GM10248 (cell line): Measurements from ENCODE around the gene STIP1.

Source experiments
- CTCF ChIA-PET: fragments of 300-600 bp; sonication (Branson Sonifier 250); formaldehyde crosslinking; extraction: SDS; loops from one replicate; lab custom pipeline; 2021; ENCODE audit warnings: antibody characterized with exemption; lab: Yijun Ruan, JAX
- POLR2A ChIA-PET: fragments of 350-650 bp; sonication (Branson Sonifier 250); formaldehyde crosslinking; extraction: SDS; loops from one replicate; lab custom pipeline; 2020; ENCODE audit warnings: antibody characterized with exemption; lab: Yijun Ruan, JAX
- DNase-seq: peaks from one replicate; pipeline ENCODE4 v3.0.0; 2012; ENCODE audit errors: extremely low spot score
- TF ChIP-seq, protein P1 (sequence below): IDR thresholded peaks from 2 replicates; pipeline ENCODE4 v1.5.1; 2012; ENCODE audit warnings: mild to moderate bottlenecking, low read depth; ENCODE audit errors: extremely low read depth, missing control alignments, control extremely low read depth

The STIP1 gene

DNA sequence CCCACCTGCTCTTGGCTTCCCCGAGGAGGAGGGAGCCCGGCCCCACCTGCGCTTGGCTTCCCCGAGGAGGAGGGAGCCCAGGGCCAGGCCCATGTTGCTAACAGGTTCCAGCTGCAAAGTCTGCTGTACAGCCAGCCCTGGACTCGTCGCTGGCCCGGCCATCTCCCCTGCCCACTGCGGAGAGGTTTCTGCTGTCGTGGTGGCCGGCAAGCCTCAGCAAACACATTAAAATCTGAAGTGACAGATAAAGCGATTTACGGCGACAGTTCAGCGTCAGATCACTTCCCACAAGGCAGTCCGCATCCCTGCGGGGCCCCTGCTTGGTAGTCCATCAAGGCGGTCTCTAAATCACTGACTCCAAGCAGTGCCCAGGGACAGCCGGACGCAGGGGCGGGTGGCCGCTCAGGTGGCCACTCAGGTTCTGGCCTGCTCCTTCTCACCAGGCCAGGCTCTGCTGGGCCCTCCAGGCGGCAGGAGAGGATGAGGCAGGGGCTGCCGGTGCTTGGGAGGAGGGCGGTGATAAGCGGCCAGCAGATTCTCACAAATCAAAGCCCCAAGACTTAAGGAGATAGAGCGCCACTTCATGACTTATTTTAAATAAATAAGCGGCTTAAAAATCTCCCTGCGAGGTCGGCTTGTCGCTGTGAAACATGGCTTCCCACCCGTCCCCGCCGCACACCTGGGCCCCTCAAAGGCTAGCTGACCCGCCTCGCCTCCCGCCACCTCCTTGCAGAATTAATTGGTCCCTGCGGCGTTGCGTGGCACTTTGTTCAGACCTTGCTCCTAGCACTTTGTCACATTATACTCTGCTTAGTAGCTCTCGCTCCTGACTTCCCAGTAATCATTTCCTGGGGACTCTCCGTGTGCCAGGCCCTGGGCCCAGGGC, 41.1 kb upstream of the STIP1 start:
- TF ChIP-seq, protein P1, sequence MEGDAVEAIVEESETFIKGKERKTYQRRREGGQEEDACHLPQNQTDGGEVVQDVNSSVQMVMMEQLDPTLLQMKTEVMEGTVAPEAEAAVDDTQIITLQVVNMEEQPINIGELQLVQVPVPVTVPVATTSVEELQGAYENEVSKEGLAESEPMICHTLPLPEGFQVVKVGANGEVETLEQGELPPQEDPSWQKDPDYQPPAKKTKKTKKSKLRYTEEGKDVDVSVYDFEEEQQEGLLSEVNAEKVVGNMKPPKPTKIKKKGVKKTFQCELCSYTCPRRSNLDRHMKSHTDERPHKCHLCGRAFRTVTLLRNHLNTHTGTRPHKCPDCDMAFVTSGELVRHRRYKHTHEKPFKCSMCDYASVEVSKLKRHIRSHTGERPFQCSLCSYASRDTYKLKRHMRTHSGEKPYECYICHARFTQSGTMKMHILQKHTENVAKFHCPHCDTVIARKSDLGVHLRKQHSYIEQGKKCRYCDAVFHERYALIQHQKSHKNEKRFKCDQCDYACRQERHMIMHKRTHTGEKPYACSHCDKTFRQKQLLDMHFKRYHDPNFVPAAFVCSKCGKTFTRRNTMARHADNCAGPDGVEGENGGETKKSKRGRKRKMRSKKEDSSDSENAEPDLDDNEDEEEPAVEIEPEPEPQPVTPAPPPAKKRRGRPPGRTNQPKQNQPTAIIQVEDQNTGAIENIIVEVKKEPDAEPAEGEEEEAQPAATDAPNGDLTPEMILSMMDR: no peak
- no peak for DNase-seq
- ChIA-PET POLR2A (no interaction called here), CTCF (interaction anchor here (1.1 to 1.4 kb wide), 4 partner anchors 8 to 376 kb away, joined by 3 read pairs; partner anchors contain the start of gene ZFTA)

DNA sequence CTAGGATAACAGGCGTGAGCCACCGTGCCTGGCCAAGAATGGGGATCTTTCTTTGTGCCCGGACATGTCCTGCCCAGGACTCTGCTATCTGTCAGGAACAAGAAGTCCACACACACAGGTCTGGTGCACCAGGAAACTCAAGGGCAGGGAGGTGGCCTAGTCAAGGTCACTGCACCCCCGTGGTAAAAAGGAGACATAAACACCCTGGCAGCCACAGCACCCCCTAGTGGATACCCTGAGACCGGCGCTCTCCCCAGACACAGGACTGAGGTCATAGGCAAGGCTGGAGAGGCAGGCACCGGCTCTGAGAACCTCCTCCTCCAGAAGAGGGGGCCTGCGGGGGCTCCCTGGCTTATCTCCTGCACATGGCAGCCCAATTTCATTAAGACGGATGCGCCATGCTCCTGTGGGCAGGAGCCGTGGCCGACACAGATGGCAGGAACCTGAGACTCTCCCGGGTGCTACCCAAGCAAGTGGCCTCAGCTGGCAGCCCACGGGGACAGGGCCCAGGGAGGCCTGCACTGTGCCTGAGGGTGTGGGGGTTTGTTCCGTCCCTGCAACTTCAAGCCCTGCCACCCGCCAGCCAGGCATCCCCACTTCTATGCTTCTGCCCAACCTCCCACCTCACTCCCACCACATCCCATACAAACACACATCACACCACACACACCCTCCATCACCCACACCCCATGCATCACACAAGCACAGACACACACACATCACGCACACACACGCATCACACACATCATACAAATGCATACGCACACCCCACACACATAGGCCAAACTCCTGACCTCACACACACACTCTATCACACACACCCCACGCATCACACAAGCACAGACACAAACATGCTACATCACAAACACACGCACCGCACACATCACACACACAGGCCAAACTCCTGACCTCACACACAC, 39.7 kb upstream of the STIP1 start:
- ChIA-PET POLR2A (no interaction called here), CTCF (interaction anchor here (1.3 to 7.7 kb wide), 5 partner anchors 9 to 377 kb away, joined by 3 to 135 read pairs (median 3); partner anchors contain the start of gene ZFTA)
- DNase-seq: peak; percentile 84
- TF ChIP-seq, protein P1: peak; percentile 86

DNA sequence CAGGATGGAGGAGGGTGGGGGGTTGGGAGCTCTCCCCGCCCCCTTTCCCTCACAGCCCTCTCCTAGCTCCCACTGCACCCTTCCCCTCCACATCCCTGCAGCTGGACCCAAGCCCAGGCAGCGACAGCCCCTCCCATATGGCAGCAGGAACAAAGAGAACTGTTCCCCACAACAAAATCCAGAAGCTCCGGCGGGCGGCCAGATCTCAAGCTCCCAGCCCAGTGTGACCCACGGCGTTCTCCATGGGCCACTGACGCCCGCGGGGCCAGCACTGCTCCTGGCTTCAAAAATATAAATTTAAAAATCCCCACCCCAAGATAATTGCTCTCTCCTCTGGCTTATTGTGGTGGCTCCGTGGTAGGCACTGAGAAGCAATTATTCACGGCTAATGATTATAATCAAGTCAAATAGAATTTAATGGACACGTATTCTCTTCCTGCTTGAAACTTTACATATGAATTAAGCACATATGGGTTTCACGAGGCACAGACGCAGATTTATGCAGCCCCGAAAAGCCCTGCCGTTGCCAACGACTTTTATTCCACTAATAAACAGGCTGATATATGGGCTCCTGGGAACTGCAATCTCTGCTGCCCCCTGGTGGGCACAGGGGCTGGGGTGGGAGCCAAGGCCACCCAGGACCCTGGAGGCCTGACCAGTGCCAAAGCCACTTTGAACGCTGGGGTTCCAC, 37.6 kb upstream of the STIP1 start:
- ChIA-PET POLR2A (interaction anchor here (0.5 kb wide), 1 partner anchor 921 kb away, joined by 3 read pairs; no protein-coding TSS in a partner anchor), CTCF (interaction anchor here (0.7 to 7.7 kb wide), 11 partner anchors 10 to 409 kb away, joined by 3 to 135 read pairs (median 5); partner anchors contain the start of genes MARK2 and ZFTA)
- DNase-seq: peak; percentile 80
- TF ChIP-seq, protein P1: peak; percentile 88

DNA sequence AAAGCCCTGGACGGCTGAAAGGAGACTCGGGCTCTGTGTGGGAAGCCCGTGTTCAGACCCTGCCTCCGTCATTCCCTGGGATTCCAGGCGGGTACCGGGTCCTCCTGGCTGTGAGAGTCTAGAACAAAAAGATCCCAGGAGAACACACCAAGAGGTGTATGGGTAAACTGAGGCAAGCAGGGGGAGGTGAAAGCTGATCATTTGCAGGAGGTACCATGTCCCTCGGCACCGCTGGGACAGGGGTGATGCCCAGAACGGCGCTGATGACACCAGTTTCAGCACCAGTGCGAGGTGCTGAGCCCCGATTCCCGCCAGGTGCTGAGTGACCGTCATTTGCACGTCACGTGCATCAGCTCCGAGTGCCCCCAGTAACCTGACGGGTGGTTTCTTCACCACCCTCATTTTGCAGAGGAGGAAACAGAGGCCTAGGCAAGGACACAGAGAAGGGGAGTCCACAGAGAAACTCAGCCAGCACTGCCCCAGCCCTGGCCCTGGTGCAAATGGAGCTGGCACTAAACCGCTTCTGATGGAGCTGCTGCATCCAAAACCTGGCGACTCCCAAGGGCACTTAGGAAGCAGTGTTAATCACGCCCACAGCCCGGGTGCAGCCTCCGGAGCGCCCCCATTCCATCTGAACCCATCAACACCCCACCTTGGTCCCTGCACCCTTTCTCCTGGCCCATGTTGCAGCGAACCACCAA, 36.9 kb upstream of the STIP1 start:
- no peak for DNase-seq
- CTCF ChIA-PET: interaction anchor here (0.6 to 7.7 kb wide), 23 partner anchors 8 to 670 kb away, joined by 3 to 135 read pairs (median 4); partner anchors contain the start of genes MACROD1, MARK2 and ZFTA
- POLR2A ChIA-PET: no interaction called here
- TF ChIP-seq, protein P1: no peak

DNA sequence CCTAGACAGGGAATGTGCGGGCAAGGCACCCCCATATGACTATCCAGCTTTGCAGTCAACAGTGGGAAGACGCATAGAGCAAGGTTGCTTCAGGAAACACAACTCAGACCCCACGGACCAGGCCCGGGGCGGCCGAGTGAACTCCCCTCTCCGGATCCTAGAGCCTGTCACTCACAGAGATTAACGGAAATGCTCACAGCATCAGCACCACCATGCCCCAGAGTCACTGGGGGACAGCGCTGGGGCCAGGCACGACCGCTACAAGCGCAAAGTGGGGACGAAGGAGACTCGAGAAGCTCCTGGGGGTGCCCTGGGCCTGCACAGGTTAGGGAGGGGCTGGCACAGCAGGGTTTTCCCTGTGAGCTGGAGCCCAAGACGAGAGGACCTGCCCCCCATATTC, 35.9 kb upstream of the STIP1 start:
- DNase-seq: no peak
- TF ChIP-seq, protein P1: no peak
- CTCF ChIA-PET: interaction anchor here (0.8 to 7.7 kb wide), 18 partner anchors 9 to 671 kb away, joined by 3 to 135 read pairs (median 6); partner anchors contain the start of genes MACROD1, MARK2 and ZFTA
- POLR2A ChIA-PET: no interaction called here
